Measurements from ENCODE around the gene A1BG.

- TF ChIP-seq CTCF (conservative IDR thresholded peaks at IDR 0.05; ENCODE audit: low read length) (no peak), EZH2phosphoT487 (IDR thresholded peaks at IDR 0.05; ENCODE audit: borderline replicate concordance, low read depth, low read length) (no peak)
Observed at GRCh38 chr19:58311345-58311865, 41.9 kb downstream of the A1BG start.

Data from OCI-LY7 (cell line).